OCI-LY3 (cell line): ENCODE measurements around the gene ZCCHC2.

Source experiments
- H2AFZ ChIP-seq: fragments of 200-600, 300-600 bp; shearing (Covaris generic); 2 replicates; pipeline ENCODE4 v1.6.0; 2014; ENCODE audit warnings: antibody characterized with exemption, low read depth, low read length
- H3K27ac ChIP-seq: fragments of 200-600, 300-600 bp; sonication (generic); 2 replicates; pipeline ENCODE4 v1.5.1; 2014; ENCODE audit warnings: mild to moderate bottlenecking, low read length, moderate library complexity, mixed read lengths
- H3K27me3 ChIP-seq: fragments of 200-600, 300-600 bp; sonication (generic); 2 replicates; pipeline ENCODE4 v1.6.1; 2014; ENCODE audit warnings: low read depth, low read length, mixed read lengths
- H3K36me3 ChIP-seq: fragments of 200-600, 300-600 bp; sonication (generic); replicated peaks from 2 replicates; pipeline ENCODE3; 2014; ENCODE audit warnings: low read depth, low read length, mixed read lengths
- H3K4me1 ChIP-seq: fragments of 300-600, 200-600 bp; sonication (generic); 2 replicates; pipeline ENCODE4 v1.6.1; 2014; ENCODE audit warnings: low read length, mixed read lengths
- H3K4me2 ChIP-seq: fragments of 200-600, 300-600 bp; sonication (generic); 2 replicates; pipeline ENCODE4 v1.6.1; 2014; ENCODE audit warnings: low read length, mixed read lengths
- H3K4me3 ChIP-seq: fragments of 300-600, 200-600 bp; sonication (generic); 2 replicates; pipeline ENCODE4 v1.5.1; 2014; ENCODE audit warnings: antibody characterized with exemption, mild to moderate bottlenecking, low read length, moderate library complexity
- H3K79me2 ChIP-seq: fragments of 300-600, 200-600 bp; shearing (Covaris generic); 2 replicates; pipeline ENCODE4 v1.6.1; 2014; ENCODE audit warnings: mild to moderate bottlenecking, low read length, mixed read lengths
- H3K9ac ChIP-seq: fragments of 300-600, 200-600 bp; shearing (Covaris generic); 2 replicates; pipeline ENCODE4 v1.6.0; 2014; ENCODE audit warnings: mild to moderate bottlenecking, low read length, moderate library complexity
- H3K9me3 ChIP-seq: fragments of 200-600, 300-600 bp; shearing (Covaris generic); 2 replicates; pipeline ENCODE4 v1.6.1; 2014; ENCODE audit warnings: low read length, mixed read lengths; ENCODE audit not compliant: insufficient read depth
- H4K20me1 ChIP-seq: fragments of 200-600, 300-600 bp; sonication (generic); 2 replicates; pipeline ENCODE4 v1.6.1; 2016; ENCODE audit warnings: low read length, mixed read lengths; ENCODE audit not compliant: insufficient read depth
- CTCF ChIP-seq: fragments of 200-600, 300-600 bp; sonication (generic); IDR thresholded peaks from 2 replicates; pipeline ENCODE4 v1.5.1; 2014; ENCODE audit warnings: antibody characterized with exemption, low read length, low read depth
- EZH2phosphoT487 ChIP-seq: fragments of 200-600 bp; shearing (Covaris generic); IDR thresholded peaks from 2 replicates; pipeline ENCODE4 v1.6.1; 2018; ENCODE audit warnings: antibody characterized with exemption, mixed run types, low read depth

Gene ZCCHC2

GRCh38 chr18:62485684-62486083 lies 37.1 kb upstream of the ZCCHC2 start:
- Histone ChIP-seq H3K4me3 (no peak overlapping the region), H3K36me3 (no peaks in the 10 kb centered on the region), H4K20me1 (no peaks in the 10 kb centered on the region), H3K4me2 (no peak overlapping the region), H3K9ac (no peak overlapping the region), H2AFZ (no peak overlapping the region), H3K4me1 (no peaks in the 10 kb centered on the region), H3K27ac (no peak overlapping the region), H3K27me3 (peaks cover 27% of the 10 kb centered on the region), H3K9me3 (peaks cover 13% of the 10 kb centered on the region; the same call in 1 of the 2 replicates), H3K79me2 (no peaks in the 10 kb centered on the region)
- TF ChIP-seq CTCF (no peak), EZH2phosphoT487 (no peak)

GRCh38 chr18:62486290-62486964 lies 36.4 kb upstream of the ZCCHC2 start:
- Histone ChIP-seq H3K79me2 (no peaks in the 10 kb centered on the region), H3K4me2 (no peak overlapping the region), H3K4me3 (no peak overlapping the region), H3K36me3 (no peaks in the 10 kb centered on the region), H2AFZ (no peak overlapping the region), H3K9me3 (peaks cover 7% of the 10 kb centered on the region; the same call in 1 of the 2 replicates), H3K27ac (no peak overlapping the region), H3K27me3 (peaks cover 27% of the 10 kb centered on the region), H3K9ac (no peak overlapping the region), H4K20me1 (no peaks in the 10 kb centered on the region), H3K4me1 (no peaks in the 10 kb centered on the region)
- TF ChIP-seq EZH2phosphoT487 = no peak
- no peak for TF ChIP-seq CTCF

- H3K9ac ChIP-seq = no peak overlapping the region
- no peaks in the 10 kb centered on the region for H3K4me1 ChIP-seq
- no peak overlapping the region for H3K4me3 ChIP-seq
- no peaks in the 10 kb centered on the region for H4K20me1 ChIP-seq
- H3K4me2 ChIP-seq = no peak overlapping the region
- no peak overlapping the region for H2AFZ ChIP-seq
- no peaks in the 10 kb centered on the region for H3K9me3 ChIP-seq
- no peaks in the 10 kb centered on the region for H3K36me3 ChIP-seq
- peaks cover 34% of the 10 kb centered on the region for H3K27me3 ChIP-seq
- no peak overlapping the region for H3K27ac ChIP-seq
- H3K79me2 ChIP-seq = no peaks in the 10 kb centered on the region
- TF ChIP-seq CTCF (no peak), EZH2phosphoT487 (no peak)
Observed at GRCh38 chr18:62487161-62487560, 35.7 kb upstream of the ZCCHC2 start.

- Histone ChIP-seq H3K4me1 (no peaks in the 10 kb centered on the region), H2AFZ (no peak overlapping the region), H3K27ac (no peak overlapping the region), H3K4me3 (no peak overlapping the region), H3K9ac (no peak overlapping the region), H3K9me3 (no peaks in the 10 kb centered on the region), H3K4me2 (no peak overlapping the region), H3K27me3 (peaks cover 22% of the 10 kb centered on the region), H3K36me3 (no peaks in the 10 kb centered on the region), H3K79me2 (no peaks in the 10 kb centered on the region), H4K20me1 (no peaks in the 10 kb centered on the region)
- TF ChIP-seq CTCF = no peak
- no peak for TF ChIP-seq EZH2phosphoT487
Observed at GRCh38 chr18:62490967-62491695, 31.7 kb upstream of the ZCCHC2 start.
